HG02870 (cell line): ENCODE results near the gene NFKBIA.
A peak's percentile ranks its signal among the peaks of the same experiment; 100 is the strongest.
"Not testable (repeated sequence)": the region's sequence is repeated elsewhere in the genome, so short reads cannot be mapped to it uniquely, and the experiment has no call there.

Experiments used
- ATAC-seq: cut with Tn5 transposase; IDR thresholded peaks from one replicate; pipeline ENCODE4 v1.9.1; 2021; ENCODE audit warnings: mild to moderate bottlenecking, moderate library complexity; ENCODE audit not compliant: unreplicated experiment

The NFKBIA gene

DNA sequence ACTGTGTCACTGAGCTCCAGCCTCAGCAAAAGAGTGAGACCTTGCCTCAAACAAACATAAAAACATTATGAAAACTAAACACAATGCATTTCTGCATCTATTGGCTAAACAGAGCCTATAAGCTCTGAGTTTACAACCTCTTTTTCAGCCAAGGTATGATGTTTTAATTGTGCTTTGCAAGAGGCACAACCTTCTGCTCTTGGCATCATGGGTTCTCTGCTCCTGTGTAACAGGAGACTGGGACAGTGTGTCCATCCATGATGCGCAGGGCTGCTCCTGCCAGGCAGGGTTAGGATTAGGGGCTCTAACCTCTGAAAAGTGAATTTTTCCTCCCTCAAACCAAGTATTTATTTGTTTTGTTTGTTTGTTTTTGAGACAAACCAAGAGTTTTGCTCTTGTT, 5.0 kb upstream of the NFKBIA start:
- ATAC-seq = no peak

GRCh38 chr14:35408026-35408425, 3.5 kb upstream of the NFKBIA start:
- no peak for ATAC-seq

DNA sequence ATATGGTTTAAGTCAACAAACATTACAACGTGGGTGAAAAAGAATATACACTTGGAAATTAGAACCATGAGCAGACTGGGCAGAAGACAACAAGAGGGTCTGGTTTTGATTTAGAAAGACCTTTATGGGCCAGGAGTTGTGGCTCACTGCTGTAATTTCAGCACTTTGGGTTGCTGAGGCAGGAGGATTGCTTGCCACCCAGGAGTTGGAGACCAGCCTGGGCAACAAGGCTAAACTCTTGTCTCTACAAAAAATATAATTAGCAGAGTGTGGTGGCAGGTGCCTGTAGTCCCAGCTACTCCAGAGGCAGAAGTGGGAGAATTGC, 2.7 kb upstream of the NFKBIA start:
- ATAC-seq = no peak

DNA sequence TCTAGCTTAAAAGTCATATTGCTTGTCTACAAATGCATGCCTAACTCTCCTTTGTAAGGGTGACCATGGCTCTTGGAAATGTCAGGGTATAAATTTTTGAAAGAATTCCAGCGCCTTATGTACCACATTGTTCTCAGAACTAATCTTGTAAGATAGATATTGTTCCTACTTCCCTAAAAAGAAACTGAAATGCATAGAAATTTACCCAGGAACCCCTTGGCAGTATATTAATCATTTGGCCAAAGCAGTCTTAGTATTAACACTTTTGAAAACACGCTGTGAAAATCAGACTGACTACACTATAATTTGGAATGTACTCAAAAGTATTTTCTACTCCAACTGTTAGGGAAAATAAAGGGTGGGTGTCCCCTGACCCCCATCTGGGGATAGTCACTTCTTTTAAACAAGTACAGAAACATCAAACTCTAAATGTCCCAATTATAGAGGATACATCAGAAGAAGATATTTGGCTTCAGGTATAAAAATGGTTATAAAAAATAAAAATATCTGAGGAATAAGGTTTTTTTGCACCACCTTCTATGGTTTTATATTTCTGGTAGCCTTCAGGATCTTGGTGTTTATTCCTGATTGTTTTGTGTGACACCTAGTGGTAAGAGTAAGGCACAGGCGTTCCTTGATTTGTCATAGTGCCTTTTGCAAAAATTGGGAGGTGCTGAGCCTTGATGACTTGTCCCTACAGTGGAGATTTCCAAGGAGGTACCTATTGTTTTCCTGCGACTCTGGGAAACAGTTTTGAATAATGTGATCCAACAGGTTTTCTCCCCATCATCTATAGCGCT, 2.2 kb upstream of the NFKBIA start:
- no peak for ATAC-seq

DNA sequence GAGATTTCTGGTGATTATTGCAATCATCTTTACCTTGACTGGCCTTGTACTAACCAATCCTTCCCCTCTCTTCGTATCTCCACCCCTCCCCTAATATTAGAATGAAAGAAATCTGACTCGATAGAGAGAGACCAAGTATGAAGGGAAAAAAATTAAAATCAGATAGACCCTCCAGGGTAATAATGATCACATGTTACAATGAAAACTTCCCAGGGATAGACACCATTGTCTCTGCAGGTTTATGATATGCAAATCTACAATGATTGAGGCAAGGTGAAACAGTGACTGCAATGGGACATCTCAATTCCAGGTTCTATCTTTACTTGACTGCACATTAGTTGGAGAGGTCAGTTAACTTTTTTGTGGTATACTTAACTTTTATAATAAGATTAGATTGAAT, 1.5 kb upstream of the NFKBIA start:
- ATAC-seq = no peak

GRCh38 chr14:35405304-35405996, 901 bp upstream of the NFKBIA start:
- no peak for ATAC-seq

DNA sequence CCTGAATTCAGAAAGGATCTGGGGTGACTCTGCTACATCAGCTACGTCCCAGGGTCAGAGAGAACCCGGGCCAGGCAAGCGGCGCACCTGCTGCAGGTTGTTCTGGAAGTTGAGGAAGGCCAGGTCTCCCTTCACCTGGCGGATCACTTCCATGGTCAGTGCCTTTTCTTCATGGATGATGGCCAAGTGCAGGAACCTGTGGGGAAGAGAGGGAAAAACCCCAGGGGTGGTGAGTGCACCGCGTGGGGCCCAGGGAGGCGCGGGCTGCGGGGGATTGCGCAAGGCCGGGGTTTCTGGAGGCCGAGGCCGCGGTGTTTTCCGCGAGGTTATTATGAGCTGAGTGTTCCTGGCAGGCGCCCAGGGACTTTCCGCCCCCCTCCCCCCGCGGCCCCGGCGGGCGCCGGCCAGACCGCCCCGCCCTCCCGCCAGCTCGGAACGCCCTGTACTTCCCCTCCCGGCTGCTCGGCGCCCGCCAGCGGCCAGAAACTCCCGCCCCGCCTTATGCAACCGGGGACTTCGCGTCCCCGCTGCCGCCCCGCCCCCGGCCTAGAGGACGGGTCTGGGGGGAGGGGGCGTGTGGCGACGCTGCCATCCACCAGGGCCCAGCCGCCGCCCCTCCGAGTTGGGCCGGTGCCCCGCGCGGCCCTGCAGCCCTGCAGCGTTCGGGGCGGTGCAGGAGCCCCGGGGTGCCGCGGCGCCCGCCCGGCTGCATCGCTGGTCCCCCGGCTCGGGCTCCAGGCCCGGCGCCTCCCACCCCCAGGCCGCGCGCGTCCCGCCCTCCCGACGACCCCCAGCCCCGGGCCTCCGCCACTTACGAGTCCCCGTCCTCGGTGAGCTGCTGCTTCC, 723 bp downstream of the NFKBIA start:
- ATAC-seq = peak; percentile 43

DNA sequence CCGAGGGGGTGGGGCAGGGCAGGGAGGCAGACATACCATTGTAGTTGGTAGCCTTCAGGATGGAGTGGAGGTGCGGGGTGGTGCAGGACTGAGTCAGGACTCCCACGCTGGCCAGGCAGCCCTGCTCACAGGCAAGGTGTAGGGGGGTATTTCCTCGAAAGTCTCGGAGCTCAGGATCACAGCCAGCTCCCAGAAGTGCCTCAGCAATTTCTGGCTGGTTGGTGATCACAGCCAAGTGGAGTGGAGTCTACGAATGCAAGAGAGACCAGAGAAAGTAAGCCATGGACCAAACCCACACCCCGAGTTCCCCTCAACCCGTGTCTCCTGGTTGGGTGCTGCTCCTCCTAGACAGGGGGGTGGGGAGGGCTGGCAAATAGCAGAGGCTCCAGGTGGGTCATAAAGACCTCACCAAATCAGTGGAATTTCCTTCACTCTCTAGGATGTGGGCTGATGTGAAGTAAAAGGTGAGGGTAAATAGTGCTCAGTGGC, 1.4 kb downstream of the NFKBIA start:
- no peak for ATAC-seq

- ATAC-seq = no peak
Observed at GRCh38 chr14:35402323-35403113, 2.0 kb downstream of the NFKBIA start.

- no peak for ATAC-seq
Observed at GRCh38 chr14:35401422-35402265, 2.9 kb downstream of the NFKBIA start.

DNA sequence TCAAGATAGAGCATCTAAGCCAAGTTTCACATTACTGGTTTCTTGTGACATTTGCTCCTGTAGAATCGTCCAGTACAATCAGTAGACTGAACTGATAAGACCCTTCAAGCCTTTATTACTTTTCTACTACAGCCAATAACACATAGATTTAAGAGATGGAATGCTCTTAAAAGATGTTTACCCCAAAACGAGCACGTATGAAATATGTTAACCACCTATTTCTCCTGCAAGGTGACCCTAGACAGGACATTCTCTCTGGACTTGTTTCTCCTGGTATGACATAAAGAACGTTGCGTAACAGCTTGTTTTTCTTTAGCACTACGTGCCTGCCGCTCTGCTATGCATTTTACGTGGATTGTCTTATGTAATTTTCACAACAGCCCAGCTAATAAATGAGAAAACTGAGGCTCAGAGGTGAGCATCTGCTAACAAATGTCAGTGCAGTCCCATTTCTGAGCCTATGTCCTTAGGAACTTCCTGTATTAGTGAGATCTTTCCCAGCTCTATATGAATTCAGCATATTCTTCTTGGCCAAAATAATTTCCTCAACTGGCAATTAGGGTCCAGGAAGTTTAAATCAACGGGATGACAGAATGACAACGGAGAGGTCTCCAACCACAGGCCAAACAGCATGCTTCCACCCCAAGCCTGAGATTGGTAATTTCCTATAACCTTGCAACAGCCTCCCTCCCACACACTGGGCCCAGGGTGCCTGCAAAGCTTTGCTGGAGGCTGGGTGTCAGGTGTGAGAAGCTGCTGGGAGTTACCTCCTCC, 3.7 kb downstream of the NFKBIA start:
- ATAC-seq = no peak

DNA sequence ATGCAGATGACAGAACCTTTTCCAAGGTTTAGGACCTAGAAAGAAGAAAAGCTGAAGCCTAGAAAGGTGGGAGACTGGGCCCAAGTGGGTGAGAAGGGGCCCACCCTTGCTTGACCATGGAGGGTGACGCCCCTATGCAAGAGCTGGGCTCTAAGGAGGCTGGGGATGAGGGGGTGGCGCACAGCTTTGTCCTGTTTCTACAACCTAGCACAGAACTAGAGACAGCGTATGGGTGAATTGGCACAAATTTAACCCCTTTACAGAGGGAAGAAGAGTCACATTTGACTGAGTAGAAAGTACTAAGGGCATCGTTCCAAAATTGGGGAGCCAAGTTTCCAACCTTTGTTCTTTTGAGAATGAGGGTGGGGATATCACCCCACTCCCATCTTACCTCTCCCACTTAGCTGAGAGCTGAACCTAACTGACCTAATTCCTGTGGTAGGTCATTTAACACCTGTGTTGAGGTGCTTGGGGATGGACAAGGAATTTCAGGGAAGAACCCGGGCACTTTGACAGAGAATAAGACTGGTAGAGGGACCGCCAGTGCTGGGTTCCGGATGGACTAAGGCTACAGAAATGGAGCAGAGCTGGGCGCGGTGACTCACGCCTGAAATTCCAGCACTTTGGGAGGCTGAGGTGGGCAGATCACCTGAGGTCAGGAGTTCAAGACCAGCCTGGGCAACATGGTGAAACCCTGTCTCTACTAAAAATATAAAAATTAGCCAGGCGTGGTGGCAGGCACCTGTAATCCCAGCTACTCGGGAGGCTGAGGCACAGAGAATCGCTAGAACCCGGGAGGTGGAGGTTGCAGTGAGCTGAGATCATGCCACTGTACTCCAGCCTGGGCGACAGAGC, 5.2 kb downstream of the NFKBIA start:
- ATAC-seq = no peak

- ATAC-seq = no peak
Observed at GRCh38 chr14:35398071-35398584, 6.4 kb downstream of the NFKBIA start.

- ATAC-seq = not testable (repeated sequence)
Observed at GRCh38 chr14:35396610-35397009, 7.9 kb downstream of the NFKBIA start.

DNA sequence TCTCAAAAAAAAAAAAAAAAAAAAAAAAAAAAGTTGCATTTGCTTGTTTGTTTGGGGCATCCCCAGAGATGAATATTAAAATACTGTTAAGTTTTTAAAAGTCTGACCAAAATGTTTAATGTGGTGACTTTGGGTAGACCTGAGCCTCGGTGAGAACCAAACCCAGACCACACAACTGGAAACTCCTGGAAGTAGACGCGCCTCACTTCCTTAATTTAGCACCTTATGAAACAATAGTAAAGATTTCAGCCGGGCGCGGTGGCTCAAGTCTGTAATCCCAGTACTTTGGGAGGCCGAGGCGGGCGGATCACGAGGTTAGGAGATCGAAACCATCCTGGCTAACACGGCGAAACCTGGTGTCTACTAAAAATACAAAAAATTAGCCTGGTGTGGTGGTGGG, 9.3 kb downstream of the NFKBIA start:
- no peak for ATAC-seq

- no peak for ATAC-seq
Observed at GRCh38 chr14:35394326-35395013, 10.1 kb downstream of the NFKBIA start.

DNA sequence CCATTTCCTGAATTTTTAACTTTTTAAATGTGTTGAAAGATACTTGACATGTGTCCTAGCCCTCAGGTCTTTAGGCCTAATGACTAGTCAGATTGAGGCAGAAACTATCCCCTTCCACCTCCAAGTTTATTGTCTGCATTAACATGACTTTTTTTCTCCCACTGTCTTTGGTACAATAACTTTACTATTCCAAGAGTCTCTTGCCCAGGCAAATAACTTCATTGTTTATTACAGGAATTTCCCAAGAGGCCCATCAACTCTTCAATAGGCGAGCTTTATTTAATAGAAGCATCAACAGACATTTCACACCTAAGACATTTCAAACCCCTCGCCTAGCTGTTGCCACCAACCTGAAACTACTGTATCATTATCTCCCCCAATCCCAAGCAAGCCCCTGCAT, 10.7 kb downstream of the NFKBIA start:
- no peak for ATAC-seq
